ENCODE measurements around the gene VMP1.

VMP1 gene

DNA sequence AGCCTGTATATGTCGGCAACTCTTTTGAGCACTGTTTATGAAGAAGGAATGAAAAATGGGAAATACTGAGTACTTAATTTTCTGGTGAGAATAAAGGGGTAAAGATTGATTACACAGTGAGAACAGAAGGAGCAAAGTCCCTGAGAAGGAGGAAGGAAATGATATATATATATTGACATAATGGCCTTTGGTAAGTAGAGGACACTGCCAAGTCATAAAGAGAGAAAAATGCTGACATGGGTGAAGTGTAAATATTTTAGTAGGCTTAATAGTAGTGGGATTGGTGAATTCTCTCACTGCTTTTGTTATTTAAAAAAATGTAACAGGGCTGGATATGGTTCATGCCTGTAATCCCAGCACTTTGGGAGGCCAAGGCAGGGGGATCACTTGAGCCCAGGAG, 16.2 kb downstream of the VMP1 start:
- TF ChIP-seq, protein P1, sequence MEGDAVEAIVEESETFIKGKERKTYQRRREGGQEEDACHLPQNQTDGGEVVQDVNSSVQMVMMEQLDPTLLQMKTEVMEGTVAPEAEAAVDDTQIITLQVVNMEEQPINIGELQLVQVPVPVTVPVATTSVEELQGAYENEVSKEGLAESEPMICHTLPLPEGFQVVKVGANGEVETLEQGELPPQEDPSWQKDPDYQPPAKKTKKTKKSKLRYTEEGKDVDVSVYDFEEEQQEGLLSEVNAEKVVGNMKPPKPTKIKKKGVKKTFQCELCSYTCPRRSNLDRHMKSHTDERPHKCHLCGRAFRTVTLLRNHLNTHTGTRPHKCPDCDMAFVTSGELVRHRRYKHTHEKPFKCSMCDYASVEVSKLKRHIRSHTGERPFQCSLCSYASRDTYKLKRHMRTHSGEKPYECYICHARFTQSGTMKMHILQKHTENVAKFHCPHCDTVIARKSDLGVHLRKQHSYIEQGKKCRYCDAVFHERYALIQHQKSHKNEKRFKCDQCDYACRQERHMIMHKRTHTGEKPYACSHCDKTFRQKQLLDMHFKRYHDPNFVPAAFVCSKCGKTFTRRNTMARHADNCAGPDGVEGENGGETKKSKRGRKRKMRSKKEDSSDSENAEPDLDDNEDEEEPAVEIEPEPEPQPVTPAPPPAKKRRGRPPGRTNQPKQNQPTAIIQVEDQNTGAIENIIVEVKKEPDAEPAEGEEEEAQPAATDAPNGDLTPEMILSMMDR (IDR thresholded peaks at IDR 0.05; ENCODE audit: poor library complexity, severe bottlenecking), result no peak
- peaks cover 3% of the 10 kb centered on the region; the same call in 1 of the 2 replicates for H3K36me3 ChIP-seq (ENCODE audit: low read depth)
- no peaks in the 10 kb centered on the region for H3K9me3 ChIP-seq (ENCODE audit: severe bottlenecking)
- ATAC-seq (ENCODE audit: low read depth), result no peak
- DNase-seq (ENCODE audit: low spot score), result no peak
- H3K4me1 ChIP-seq (ENCODE audit: insufficient read depth, poor library complexity, severe bottlenecking), result peaks cover 8% of the 10 kb centered on the region
- H3K27me3 ChIP-seq (ENCODE audit: insufficient read depth, poor library complexity, severe bottlenecking), result no peaks in the 10 kb centered on the region
- no peak overlapping the region for H3K4me3 ChIP-seq (ENCODE audit: severe bottlenecking)
- H3K27ac ChIP-seq (ENCODE audit: poor library complexity, severe bottlenecking), result no peak overlapping the region

DNA sequence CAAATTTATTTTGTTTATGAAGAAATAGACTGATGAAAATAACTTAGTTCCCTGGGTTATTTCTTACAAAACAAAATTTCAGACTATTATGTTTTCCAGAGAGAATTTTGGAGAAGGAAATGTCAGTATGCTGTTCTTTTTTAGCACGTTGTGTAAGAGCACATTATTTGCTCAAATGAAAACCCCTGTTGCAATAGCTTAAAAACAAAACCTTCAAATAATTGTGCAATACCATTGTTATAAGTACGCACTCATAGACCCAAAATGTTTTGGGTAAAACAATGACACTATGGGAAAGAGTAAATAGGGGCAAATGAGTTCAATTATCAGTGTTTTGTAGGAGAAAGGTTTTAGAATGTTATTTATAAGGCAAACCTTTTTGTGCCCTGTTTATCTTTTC, 18.2 kb downstream of the VMP1 start:
- TF ChIP-seq, protein P1 (IDR thresholded peaks at IDR 0.05; ENCODE audit: poor library complexity, severe bottlenecking), result no peak
- H3K36me3 ChIP-seq (ENCODE audit: low read depth), result peaks cover 17% of the 10 kb centered on the region
- H3K4me3 ChIP-seq (ENCODE audit: severe bottlenecking), result no peak overlapping the region
- no peak for DNase-seq (ENCODE audit: low spot score)
- no peaks in the 10 kb centered on the region for H3K27me3 ChIP-seq (ENCODE audit: insufficient read depth, poor library complexity, severe bottlenecking)
- no peak overlapping the region for H3K27ac ChIP-seq (ENCODE audit: poor library complexity, severe bottlenecking)
- no peaks in the 10 kb centered on the region for H3K9me3 ChIP-seq (ENCODE audit: severe bottlenecking)
- no peak for ATAC-seq (ENCODE audit: low read depth)
- peaks cover 11% of the 10 kb centered on the region for H3K4me1 ChIP-seq (ENCODE audit: insufficient read depth, poor library complexity, severe bottlenecking)

DNA sequence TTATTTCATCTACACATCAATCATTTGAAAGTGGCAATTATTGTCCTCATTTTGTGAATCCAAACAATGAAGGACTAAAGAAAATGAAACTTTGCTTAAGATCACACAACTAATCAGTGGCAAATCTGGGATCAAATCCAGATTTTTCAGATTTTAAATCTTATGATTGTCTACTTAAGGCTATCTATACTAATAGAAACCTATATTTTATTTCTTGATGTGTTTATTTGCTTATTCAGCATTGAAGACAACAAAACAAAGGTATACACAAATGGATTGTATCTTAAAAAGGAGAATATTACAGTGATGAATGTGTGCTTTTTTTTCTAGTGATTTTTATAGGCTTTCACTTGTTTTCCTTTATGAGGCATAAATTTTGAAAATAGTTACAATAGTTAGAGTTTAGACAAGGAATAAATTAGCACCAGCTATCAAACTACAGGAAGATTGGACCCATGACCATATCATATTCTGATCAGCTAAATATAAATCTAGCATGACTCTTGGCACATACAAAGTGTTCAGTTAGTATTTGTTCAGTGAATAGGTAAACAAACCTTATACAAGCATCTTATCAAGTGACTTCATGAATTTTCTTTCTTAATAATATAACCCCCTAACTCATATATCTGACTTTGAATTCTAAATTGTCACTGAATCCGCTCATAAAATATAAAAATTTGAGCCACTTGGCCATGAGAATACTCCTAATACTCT, 20.5 kb downstream of the VMP1 start:
- TF ChIP-seq, protein P1 (IDR thresholded peaks at IDR 0.05; ENCODE audit: poor library complexity, severe bottlenecking), result no peak
- Histone ChIP-seq H3K9me3 (ENCODE audit: severe bottlenecking) (no peaks in the 10 kb centered on the region), H3K4me1 (ENCODE audit: insufficient read depth, poor library complexity, severe bottlenecking) (peaks cover 11% of the 10 kb centered on the region), H3K36me3 (ENCODE audit: low read depth) (peaks cover 32% of the 10 kb centered on the region), H3K27ac (ENCODE audit: poor library complexity, severe bottlenecking) (no peak overlapping the region), H3K27me3 (ENCODE audit: insufficient read depth, poor library complexity, severe bottlenecking) (no peaks in the 10 kb centered on the region), H3K4me3 (ENCODE audit: severe bottlenecking) (no peak overlapping the region)
- ATAC-seq (ENCODE audit: low read depth), result no peak
- no peak for DNase-seq (ENCODE audit: low spot score)

DNA sequence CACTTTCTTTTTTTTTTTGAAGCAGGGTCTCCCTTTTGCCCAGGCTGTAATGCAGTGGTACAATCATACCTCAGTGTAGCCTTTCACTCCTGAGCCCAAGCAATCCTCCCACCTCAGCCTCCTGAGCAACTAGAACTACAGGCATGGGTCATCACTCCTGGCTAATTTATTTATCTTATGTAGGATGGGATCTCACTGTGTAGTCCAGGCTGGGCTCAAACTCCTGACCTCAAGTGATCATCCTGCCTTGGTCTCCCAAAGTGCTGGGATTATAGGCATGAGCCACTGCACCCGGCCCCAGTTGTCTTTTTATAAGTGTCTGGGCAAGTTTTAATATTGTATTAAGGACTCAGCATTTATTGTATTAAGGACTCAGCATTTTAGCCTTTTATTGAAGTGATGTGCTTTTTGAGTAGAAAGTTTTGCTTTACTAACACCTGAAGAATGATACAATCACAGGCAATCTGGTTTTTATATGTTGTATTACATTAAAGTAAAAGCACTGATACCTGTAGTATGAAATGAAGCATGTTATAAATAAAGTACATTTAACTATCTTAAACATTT, 22.9 kb downstream of the VMP1 start:
- no peak for DNase-seq (ENCODE audit: low spot score)
- Histone ChIP-seq H3K36me3 (ENCODE audit: low read depth) (peaks cover 43% of the 10 kb centered on the region), H3K27me3 (ENCODE audit: insufficient read depth, poor library complexity, severe bottlenecking) (no peaks in the 10 kb centered on the region), H3K9me3 (ENCODE audit: severe bottlenecking) (no peaks in the 10 kb centered on the region), H3K4me1 (ENCODE audit: insufficient read depth, poor library complexity, severe bottlenecking) (peaks cover 11% of the 10 kb centered on the region), H3K4me3 (ENCODE audit: severe bottlenecking) (no peak overlapping the region), H3K27ac (ENCODE audit: poor library complexity, severe bottlenecking) (no peak overlapping the region)
- TF ChIP-seq, protein P1 (IDR thresholded peaks at IDR 0.05; ENCODE audit: poor library complexity, severe bottlenecking), result no peak
- ATAC-seq (ENCODE audit: low read depth), result no peak

DNA sequence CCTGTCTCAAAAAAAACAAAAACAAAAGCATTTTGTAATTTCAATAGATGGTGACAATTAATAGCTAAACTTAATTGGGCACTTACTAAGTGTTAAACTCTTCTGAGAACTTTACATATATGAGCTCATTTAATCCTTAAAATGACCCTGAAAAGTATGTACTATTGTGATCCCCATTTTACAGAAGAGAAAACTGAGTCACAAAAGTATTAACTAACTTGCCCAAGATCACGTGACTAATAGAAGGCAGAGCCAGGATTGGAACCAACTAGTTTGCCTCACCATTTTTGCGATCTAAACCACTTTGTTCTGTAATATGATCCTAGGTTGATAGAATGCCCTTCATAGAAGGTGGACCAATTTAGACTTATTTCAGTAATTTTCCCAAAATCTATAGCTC, 26.2 kb downstream of the VMP1 start:
- Histone ChIP-seq H3K27me3 (ENCODE audit: insufficient read depth, poor library complexity, severe bottlenecking) (no peaks in the 10 kb centered on the region), H3K4me3 (ENCODE audit: severe bottlenecking) (no peak overlapping the region), H3K27ac (ENCODE audit: poor library complexity, severe bottlenecking) (no peak overlapping the region), H3K36me3 (ENCODE audit: low read depth) (peaks cover 57% of the 10 kb centered on the region), H3K9me3 (ENCODE audit: severe bottlenecking) (no peaks in the 10 kb centered on the region), H3K4me1 (ENCODE audit: insufficient read depth, poor library complexity, severe bottlenecking) (peaks cover 3% of the 10 kb centered on the region)
- DNase-seq (ENCODE audit: low spot score), result no peak
- TF ChIP-seq, protein P1 (IDR thresholded peaks at IDR 0.05; ENCODE audit: poor library complexity, severe bottlenecking), result no peak
- no peak for ATAC-seq (ENCODE audit: low read depth)

All from RWPE2 (cell line).